Skin epidermis (tissue), 12 donors: ENCODE data around the gene PPP1R36.
"Not testable (repeated sequence)": the region's sequence is repeated elsewhere in the genome, so short reads cannot be mapped to it uniquely, and the experiment has no call there.

Experiments used
- H3K27ac ChIP-seq, 21 experiments: fragments of 200-600 bp; sonication (generic) in 11 of 21; one replicate each; pipeline ENCODE4 v1.5.0; 2020; ENCODE audit warnings: mild to moderate bottlenecking in 3 of 21, inconsistent platforms in 2 of 21, moderate library complexity in 2 of 21
- H3K4me3 ChIP-seq, 7 experiments: fragments of 200-600 bp; sonication (generic) in 2 of 7; one replicate each; pipeline ENCODE4 v1.5.0; 2020; ENCODE audit warnings: inconsistent platforms in 2 of 7, mild to moderate bottlenecking in 2 of 7, moderate library complexity in 1 of 7

Gene PPP1R36

DNA sequence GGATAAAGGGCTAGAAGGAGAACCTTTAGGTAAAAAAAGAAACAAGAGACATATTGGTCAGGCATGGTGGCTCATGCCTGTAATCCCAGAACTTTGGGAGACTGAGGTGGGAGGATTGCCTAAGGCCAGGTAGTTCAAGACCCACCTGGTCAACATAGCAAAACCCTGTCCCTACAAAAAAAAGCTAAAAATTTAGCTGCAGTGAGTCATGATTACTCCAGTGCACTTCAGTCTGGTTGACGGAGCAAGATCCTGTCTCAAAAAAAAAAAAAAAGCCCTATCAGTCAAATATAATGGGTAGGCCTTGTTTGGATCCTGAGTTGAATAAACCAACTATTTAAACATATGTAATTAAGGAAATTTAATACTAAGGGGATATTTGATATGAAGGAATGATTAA, 54.2 kb downstream of the PPP1R36 start:
- H3K4me3 ChIP-seq = no peak overlapping the region
- no peak overlapping the region for H3K27ac ChIP-seq

DNA sequence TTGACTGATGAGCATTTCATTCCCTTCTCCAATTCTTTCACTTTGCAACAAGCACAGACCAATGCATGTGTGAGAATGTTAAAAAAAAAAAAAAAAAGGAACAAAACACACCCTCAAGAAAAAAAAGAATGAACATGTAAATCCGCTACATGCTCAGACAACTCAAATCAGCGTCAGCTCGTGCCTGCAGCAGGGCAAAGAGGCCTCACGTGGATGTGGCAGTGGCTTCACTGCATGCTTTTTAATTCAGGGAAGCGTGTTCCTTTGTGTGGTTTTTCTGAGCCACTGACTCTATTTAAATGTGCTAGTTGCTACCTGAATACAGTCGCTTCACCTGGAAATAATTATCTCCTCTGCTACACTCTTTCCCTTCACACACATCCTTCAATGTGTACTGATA, 55.1 kb downstream of the PPP1R36 start:
- Histone ChIP-seq H3K27ac (no peak overlapping the region), H3K4me3 (no peak overlapping the region)

DNA sequence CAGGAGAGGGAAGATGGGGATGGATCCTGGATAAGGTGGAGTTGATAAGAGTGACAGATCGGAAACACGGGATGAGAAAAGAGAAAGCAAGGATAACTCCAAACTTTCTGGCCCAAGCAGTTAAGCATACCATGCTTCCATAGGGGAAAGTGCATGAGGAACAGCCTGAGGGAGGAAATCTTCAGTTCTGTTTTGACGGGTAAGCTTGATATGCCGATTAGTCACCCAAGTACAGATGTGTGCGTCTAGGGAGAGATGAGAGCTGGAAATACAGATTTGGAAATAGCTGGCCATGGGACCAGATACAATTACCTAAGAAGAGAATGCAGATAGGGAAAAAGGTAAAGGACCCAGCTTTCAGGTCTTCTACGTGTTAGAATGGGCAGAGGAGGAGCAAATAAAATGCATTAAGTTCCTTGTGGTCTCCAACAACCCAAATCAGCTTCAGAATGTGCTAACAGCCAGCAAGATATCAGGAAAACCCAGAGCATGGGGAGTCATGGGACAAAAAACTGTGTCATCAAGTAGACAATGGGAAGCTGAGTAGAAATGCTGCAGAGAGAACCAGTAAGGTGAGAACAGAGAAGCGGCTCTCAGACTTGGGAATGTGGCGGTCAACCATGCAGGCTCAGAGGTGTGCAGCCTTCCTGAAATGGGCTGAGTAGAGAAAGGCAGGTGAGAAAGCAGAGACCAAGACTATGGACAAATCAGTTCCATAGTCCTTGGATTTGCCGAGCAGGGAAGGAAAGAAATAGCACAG, 56.3 kb downstream of the PPP1R36 start:
- no peak overlapping the region for H3K4me3 ChIP-seq
- peak overlapping the region in 2 of 21 experiments; percentile 2 to 32 for H3K27ac ChIP-seq

DNA sequence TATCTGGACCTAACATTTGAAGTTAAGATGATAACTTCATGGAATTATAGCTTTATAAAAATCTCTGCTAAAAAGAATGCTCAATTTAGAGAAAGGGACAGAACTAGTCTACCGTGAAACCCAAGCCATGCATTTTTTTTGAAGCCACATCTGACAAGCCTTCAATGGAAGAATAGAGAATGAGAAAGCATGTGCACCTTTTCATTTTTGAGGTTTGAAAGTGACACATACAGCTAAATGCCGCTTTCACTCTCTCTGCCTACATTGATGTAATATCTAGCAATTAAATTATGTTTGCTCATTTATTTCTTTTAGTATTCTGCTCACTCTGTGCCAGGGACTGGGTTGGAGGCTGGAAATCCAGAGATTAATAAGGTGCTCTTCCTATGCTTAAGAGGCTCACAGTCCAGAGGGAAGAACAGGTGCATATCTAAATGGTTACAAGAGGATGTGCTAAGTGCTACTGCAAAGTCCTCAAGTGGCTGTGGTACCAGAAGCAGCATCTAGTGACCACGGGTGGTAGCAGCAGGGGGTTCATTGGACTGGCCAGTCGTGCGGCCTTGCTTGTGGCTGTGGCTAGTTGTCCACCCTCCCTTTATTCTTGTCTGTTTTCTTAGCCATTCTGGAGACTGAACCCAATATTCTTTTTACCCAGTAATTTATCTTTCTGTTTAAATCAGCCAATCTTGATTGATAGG, 60.4 kb downstream of the PPP1R36 start:
- Histone ChIP-seq H3K4me3 (no peak overlapping the region), H3K27ac (no peak overlapping the region)

DNA sequence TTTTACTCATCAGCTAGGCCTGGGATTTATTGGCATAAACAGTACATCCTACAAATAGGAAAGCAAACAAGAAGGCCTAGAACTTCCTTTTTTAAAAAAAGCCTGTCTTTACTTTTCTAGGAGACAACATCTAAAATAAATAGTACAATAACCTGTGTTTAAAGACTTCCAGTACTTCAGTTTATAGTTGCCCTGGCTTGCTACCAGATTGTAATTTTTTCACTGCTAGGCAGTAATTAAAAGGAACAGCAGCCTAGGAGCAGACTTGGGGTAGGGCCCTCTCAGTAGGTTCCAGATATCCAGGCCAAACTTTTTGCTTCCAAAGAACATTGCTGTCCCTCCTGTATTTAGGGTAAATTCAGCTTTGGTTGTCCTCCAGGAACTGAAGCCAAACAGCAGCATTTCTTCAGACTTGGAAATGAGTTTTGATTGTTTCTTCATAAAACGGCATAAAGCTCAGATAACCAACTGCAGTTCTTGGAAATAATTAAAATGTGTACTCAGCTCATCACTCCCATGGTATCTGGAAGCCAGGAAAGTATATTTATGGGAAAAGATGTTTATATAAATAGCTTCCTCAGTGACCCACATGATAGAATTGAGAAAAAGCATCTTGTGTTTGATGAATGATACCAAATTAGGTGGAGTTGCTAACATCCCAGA, 61.7 kb downstream of the PPP1R36 start:
- H3K4me3 ChIP-seq = no peak overlapping the region
- peak overlapping the region in 5 of 21 experiments; percentile 4 to 72 (median 52) for H3K27ac ChIP-seq

DNA sequence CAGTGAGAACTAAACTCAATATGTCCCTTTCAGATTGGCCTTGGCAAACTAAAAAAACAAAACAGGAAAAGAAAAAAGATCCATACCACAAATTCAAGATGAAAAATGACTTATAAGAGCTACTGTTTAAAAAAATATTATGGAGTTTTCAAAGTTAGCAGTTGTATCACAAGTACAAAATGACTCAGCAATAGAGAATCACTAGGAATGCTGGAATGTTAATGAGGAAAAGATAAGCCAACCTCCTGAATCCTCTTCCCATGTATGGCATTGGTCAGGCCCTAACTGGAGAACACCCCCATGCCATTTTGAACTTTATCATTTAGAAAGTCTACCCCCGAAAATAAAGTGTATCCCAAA, 62.2 kb downstream of the PPP1R36 start:
- Histone ChIP-seq H3K4me3 (no peak overlapping the region), H3K27ac (peak overlapping the region in 4 of 21 experiments; percentile 21 to 59 (median 40))

DNA sequence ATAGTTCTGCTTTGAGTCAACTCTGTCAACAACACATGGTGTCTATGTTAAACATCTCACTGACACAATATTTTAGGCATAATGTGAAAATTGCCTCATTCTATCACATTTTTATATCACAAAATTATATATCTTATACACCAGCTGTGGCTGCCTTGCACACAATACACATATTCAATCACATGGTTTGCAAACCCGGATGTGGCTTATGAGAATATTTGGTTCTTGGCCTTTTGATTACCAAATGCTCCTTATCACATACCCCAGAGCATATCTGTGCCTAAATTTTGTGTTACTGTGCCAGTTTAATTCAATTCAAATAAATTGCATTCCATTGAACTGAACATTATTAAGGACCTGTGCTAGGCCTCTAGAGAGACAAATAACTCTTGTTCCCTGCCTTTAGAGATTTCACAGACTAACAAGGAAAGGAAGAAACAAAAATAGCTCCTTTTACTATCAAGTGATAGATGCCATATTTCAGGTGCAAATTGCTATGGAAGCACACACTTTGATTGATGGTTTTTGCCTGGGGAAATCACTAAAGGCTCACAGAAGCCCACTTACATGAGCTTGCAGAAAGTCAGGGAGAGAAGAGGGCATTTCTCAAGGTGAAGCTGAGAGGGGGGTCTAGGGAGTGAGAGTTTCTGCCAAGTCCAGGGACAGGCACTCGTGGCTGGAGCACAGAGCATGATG, 63.4 kb downstream of the PPP1R36 start:
- H3K27ac ChIP-seq = no peak overlapping the region

DNA sequence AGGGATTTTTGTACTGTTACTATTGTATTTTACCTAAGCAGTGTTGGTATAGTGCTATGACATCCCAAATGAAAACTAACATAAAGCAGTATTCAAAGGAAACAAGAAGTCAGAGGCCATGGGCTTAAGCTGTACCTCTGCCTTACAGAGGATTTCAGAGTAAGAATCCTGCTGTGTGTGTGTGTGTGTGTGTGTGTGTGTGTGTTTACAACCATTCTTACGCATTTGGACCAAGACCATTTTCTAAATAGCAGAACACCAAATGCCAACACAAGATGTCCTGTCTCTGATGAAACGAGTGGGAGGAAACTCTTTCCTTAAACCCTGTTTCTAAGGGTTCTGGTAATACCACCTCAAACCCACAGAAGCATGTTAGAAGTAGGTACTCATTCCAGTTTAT, 64.4 kb downstream of the PPP1R36 start:
- Histone ChIP-seq H3K4me3 (no peak overlapping the region), H3K27ac (no peak overlapping the region)

More for the DNA sequence above, 63.4 kb downstream of the PPP1R36 start:
- no peak overlapping the region for H3K4me3 ChIP-seq

DNA sequence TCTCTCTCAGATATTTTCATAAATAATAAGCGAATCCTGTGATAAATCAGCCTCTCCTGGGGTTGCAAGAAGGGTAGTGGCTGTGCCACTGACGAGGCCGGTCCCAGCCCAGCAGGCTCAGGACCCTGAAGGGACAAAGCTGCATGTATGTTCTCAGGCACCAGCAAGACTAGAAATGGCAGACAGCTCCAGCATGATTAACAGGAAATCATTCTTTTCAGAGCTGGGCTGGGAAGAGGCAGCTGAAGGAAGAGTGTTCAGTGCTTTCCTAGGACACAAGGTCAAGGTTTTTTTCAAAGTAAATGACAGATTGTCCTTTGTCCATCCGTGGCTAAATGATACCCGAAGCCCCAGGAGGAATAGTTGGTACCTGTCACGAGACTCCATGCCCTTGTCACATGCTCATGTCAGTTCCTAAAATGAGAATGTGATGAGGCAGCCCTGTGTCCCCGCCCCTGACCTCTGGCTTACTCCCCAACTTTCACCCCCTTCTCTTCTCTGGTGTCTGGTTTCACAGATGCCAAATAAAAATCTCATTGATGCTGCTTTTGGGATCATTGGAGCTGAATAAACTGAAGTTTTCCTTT, 65.1 kb downstream of the PPP1R36 start:
- Histone ChIP-seq H3K4me3 (no peak overlapping the region), H3K27ac (no peak overlapping the region)

DNA sequence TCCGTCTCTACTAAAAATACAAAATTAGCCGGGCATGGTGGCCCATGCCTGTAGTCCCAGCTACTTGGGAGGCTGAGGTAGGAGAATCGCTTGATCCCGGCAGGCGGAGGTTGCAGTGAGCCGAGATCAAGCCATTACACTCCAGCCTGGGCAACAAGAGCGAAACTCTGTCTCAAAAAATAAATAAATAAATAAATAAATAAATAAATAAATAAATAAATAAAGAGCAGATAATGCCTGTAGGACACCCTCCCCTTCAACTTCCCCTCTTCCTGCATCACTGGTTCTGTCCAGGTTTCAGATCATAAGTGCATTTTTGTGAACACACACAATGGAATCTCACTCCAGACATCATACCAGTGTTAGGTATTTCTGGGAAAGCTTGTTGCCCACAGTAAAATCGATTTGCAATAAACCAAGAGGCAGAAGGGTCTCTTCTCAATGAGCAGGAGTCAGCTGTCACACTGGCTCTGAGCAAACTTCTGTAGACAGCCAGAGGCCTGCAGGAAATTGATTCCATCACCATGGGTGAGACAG, 68.2 kb downstream of the PPP1R36 start:
- H3K27ac ChIP-seq, H3K4me3 ChIP-seq: not testable (repeated sequence)

DNA sequence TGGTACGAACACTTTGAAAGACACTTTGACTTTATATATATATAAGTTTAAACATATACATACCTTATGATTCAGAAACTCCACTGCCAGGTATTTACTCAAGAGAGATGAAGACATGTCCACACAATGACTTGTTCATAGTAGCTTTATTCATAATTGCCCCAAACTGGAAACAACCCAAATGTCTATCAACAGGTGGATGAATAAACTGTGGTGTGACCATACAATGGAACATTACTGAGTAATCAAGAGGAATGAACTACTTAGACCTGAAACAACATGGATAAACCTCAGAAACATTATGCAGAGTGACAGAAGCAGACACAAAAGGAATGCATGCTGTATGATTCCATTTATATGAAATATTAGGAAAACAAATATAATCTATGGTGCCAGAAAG, 71.1 kb downstream of the PPP1R36 start:
- Histone ChIP-seq H3K4me3 (no peak overlapping the region), H3K27ac (no peak overlapping the region)

DNA sequence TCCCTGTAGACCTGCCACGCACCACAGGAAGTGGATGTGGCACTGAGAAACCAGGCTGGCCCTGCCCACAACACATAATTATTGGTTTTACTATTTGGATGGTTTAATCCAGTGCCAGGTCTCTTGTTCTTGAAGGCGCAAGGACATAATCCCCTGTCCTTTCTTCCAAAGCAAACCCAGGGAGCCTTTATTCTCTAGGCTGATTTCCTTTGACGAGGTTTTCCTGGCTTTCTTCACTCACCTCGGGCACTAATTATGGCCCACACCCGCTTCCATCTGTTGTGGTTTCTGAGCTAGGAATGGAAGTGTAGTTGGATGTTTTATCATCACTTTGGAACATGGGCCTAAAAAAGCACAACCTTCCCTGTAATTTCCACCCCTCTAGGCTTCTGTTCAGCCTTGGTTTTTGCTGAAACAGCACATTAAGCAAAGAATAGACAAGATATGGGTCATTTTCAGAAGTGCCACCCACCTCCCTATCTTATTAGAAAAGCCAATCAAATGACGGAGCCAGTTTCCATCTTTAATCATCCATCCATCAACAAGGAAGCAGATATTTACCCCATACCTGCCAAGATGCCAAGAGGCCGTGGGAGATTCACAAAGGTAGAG, 73.9 kb downstream of the PPP1R36 start:
- Histone ChIP-seq H3K27ac (peak overlapping the region in 1 of 21 experiments; percentile 18), H3K4me3 (no peak overlapping the region)

DNA sequence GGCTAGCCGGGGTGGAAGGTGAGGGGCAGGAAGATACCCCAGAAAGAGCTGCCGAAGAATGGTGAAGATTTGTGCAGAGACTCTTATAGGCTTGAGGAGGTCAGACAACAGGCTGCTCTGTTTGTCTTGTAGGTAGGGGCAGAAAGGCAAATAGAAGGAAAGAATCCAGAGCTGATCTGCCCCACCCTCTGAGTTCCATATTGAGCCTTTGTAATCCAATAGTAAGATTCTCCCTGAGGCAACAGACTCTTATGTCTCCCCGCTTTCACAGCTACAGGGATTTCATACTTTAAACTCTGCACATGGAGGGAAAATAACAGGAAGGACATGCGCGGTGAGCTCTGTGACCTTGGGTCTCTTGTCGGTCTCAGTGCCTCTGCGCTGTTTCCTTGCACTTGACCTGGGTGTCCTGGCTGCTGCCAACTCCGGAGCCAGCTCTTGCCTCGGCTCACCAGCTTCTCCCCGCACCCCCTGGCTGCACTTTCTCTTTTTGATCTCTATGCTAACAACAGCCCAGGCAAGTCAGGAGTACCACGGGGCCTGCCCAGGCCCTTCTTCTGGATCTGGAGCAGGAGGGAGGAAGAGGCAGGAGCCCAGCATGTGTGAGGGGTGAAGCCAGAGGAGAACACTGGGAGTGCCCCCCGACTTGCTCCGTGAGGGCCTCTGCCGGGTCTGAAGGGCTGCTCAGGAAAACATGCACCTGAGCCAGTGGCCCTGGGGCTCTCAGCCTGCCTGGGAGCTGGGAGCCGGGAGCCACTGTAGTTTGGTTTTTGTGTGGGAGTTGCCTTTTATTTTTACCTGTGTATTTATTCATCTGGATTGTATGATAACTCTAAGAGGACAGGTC, 75.8 kb downstream of the PPP1R36 start:
- no peak overlapping the region for H3K4me3 ChIP-seq
- peak overlapping the region in 4 of 21 experiments; percentile 2 to 49 (median 24) for H3K27ac ChIP-seq

DNA sequence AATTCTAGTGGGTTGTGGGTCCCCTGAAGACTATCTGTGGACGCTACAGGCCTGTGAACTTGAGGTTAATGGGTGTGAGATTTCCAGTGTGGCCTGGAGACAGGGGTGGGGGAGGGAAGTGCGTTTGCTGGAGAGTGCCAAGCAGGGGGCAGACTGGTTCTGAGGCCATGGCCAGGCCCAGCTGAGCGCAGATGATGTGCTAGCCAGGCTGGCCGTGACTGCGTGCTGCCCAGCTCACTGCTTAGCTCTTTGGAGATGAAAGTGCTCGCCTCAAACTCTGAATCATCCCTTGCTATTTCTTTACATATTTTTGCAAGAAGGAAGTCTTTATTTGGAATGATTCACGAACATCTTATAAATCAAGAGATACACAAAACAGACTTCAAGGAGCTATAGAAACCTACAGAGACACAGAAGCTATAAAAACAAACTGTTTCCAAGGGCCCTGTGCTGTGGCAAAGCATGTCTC, 79.2 kb downstream of the PPP1R36 start:
- H3K27ac ChIP-seq = peak overlapping the region in 4 of 21 experiments; percentile 27 to 77 (median 40)
- H3K4me3 ChIP-seq = no peak overlapping the region

DNA sequence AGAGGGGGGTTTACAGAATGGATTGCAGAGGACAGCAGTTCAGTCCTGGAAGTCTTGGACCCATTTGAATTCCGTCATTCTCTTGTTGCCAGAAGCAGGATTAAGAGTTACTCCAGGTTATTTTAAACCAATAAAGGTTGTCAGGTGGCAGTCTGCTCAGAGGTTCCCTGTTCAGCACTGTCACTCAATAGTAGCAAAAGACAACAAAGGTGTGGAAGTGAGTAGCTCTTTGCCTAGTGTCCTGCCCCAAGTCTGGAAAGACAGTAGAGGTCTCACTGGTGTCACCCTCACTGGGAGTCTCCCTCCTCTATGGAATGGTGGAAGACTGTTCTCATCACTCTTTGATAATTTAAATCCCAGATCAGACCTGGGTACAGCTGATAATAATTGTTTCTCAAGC, 81.0 kb downstream of the PPP1R36 start:
- Histone ChIP-seq H3K4me3 (no peak overlapping the region), H3K27ac (no peak overlapping the region)

DNA sequence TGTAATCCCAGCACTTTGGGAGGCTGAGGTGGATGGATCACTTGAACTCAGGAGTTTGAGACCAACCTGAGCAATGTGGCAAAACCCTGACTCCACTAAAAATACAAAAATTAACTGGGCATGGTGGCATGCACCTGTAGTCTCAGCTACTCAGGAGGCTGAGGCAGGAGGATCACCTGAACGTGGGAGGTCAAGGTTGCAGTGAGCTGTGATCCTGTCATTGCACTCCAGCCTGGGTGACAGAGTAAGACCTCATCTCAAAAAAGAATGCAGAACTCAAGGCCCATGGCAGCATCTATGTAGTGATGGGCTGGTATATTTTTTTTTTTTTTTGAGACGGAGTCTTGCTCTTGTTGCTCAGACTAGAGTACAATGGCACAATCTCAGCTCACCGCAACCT, 81.5 kb downstream of the PPP1R36 start:
- H3K27ac ChIP-seq, H3K4me3 ChIP-seq: not testable (repeated sequence)

DNA sequence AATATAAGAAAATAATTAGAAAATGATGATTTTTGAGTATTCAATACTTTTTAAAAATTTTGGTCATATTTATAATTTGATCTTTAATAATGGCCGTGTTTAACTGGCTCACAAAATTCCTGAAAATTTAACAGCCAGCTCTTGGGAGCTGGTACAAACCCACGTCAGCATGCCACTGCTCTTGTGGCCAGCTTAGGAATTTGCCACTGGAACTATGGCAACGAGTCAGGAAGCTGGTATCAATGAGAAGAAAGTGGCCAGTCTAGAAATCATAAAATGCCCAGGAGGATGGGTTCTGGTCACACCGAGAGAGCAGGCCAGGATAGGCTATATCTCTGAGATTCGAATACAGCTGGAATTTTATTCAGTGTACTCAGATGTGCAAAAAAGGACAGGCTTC, 82.3 kb downstream of the PPP1R36 start:
- Histone ChIP-seq H3K4me3 (no peak overlapping the region), H3K27ac (no peak overlapping the region)

DNA sequence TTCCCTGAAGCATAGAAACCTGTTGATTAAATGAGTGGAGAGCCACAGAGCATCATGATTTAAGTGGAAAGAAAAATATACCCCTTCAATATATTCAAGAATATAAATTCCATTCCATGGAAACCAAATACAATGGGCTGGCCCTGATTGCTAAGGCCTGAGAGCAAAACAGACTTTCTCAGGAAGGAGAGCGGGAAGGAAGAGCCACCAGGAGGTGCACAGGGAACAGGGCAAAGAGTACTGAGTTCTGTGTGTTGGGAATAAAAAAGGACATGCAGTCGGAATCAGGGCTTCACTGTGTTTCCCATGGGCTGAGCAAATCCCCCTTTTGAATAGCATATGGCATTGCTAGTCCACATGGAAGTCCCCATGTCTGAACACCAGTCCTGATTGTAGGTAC, 84.8 kb downstream of the PPP1R36 start:
- Histone ChIP-seq H3K27ac (no peak overlapping the region), H3K4me3 (no peak overlapping the region)
